H1 (cell line): ENCODE measurements around the gene PPP2R2C. TPM values are rescaled to one million over a fixed set of nuclear protein-coding genes. Genes with fewer than 3 reads are reported as not detected.

Source experiments
- CHD7 ChIP-seq: fragments of 300-600 bp; sonication (generic); IDR thresholded peaks from 2 replicates; pipeline ENCODE4 v1.7.1; 2012; ENCODE audit warnings: low read length, moderate library complexity, mild to moderate bottlenecking, inconsistent platforms; ENCODE audit not compliant: insufficient replicate concordance
- EZH2 ChIP-seq: fragments of 200-600 bp; sonication (generic); IDR thresholded peaks from 2 replicates; pipeline ENCODE4 v1.7.1; 2012; ENCODE audit warnings: low read depth, mild to moderate bottlenecking, moderate library complexity, low read length, inconsistent platforms; ENCODE audit not compliant: severe bottlenecking
- RAD21 ChIP-seq, 2 experiments: IDR thresholded peaks in 1 of 2; conservative IDR thresholded peaks in 1 of 2; 2 replicates each; pipeline ENCODE4 v1.6.1; 2011; ENCODE audit warnings: low read depth in 2 of 2, low read length in 2 of 2, improper control_type of control experiment in 1 of 2, inconsistent platforms in 1 of 2, mild to moderate bottlenecking in 1 of 2, moderate library complexity in 1 of 2
- polyA plus RNA-seq, 7 experiments: library from polyadenylated mRNA; depleted of rRNA in 3 of 7; stranded (reverse) in 5 of 7; unstranded in 2 of 7; fragments of >200 nt in 5 of 7; fragments of 200-250 nt in 2 of 7; gene quantifications; 1 replicate in 5 of 7; 2 replicates in 1 of 7; 4 replicates in 1 of 7; pipeline versions ENCODE4 v1.2.1 to v1.2.3, GENCODE V29; 2011 to 2013; ENCODE audit warnings: missing spikeins in 2 of 7, mixed read lengths in 2 of 7
- total RNA-seq: library from RNA; stranded (reverse); fragmentation: NEBNext Ultra II Directional; extraction: Animal tissue kit (Norgen Biotek cat#: 25700); gene quantifications from 2 replicates; pipeline ENCODE4 v1.2.1, GENCODE V29; 2021

Gene PPP2R2C
- total and polyA plus RNA-seq, 2 of the 8 experiments (the other 6 are each of a cell fraction or from before 2014, with no cell fraction given), result 6.4 TPM

- TF ChIP-seq CHD7 (no peak), RAD21 (IDR thresholded peaks at IDR 0.05 in 1 of 2, conservative IDR thresholded peaks at IDR 0.05 in 1 of 2; ENCODE audit: low read depth in 2 of 2, low read length in 2 of 2) (no peak), EZH2 (no peak)
These were observed 41.5 kb downstream of the PPP2R2C start (continued) for GRCh38 chr4:6430927-6431326.
